SU-DHL-6 (cell line): Measurements from ENCODE around the gene IL36RN.

ENCODE experiments used
- H2AFZ ChIP-seq: fragments of 200-600 bp; sonication (generic); 2 replicates; pipeline ENCODE4 v1.6.1; 2014; ENCODE audit warnings: low read depth, mild to moderate bottlenecking, moderate library complexity, mixed read lengths, antibody characterized with exemption, low read length; ENCODE audit not compliant: severe bottlenecking
- H3F3A ChIP-seq: fragments of 200-600 bp; shearing (Covaris generic); 2 replicates; pipeline ENCODE4 v1.6.0; 2016; ENCODE audit warnings: antibody characterized with exemption, mild to moderate bottlenecking; ENCODE audit not compliant: insufficient read depth
- H3K27ac ChIP-seq: fragments of 200-600 bp; sonication (generic); 2 replicates; pipeline ENCODE4 v1.5.1; 2016; ENCODE audit warnings: low read depth, mild to moderate bottlenecking, low read length, moderate library complexity, mixed read lengths
- H3K27me3 ChIP-seq: fragments of 200-600 bp; sonication (generic), shearing (Covaris generic); 2 replicates; pipeline ENCODE4 v1.6.0; 2014; ENCODE audit warnings: mild to moderate bottlenecking, low read length
- H3K36me3 ChIP-seq: fragments of 200-600 bp; sonication (generic); 2 replicates; pipeline ENCODE4 v1.6.1; 2014; ENCODE audit warnings: mild to moderate bottlenecking, low read length, mixed read lengths
- H3K4me2 ChIP-seq: fragments of 300-600, 200-600 bp; shearing (Covaris generic), sonication (generic); 2 replicates; pipeline ENCODE4 v1.6.0; 2014; ENCODE audit warnings: low read length, low read depth, mild to moderate bottlenecking; ENCODE audit not compliant: poor library complexity, severe bottlenecking
- H3K4me3 ChIP-seq: fragments of 200-600 bp; sonication (generic); 2 replicates; pipeline ENCODE4 v1.5.1; 2014; ENCODE audit warnings: antibody characterized with exemption, low read length, mild to moderate bottlenecking, mixed read lengths; ENCODE audit not compliant: insufficient read depth, poor library complexity, severe bottlenecking
- H3K79me2 ChIP-seq: fragments of 200-600 bp; sonication (generic); 2 replicates; pipeline ENCODE4 v1.6.1; 2014; ENCODE audit warnings: mild to moderate bottlenecking, low read length, moderate library complexity; ENCODE audit not compliant: insufficient read depth
- H3K9ac ChIP-seq: fragments of 200-600 bp; sonication (generic); 2 replicates; pipeline ENCODE4 v1.7.0; 2014; ENCODE audit warnings: mild to moderate bottlenecking, low read length
- H3K9me2 ChIP-seq: fragments of 200-600 bp; sonication (generic); replicated peaks from 2 replicates; pipeline ENCODE4 v1.6.1; 2014; ENCODE audit warnings: low read length; ENCODE audit not compliant: insufficient read depth
- H3K9me3 ChIP-seq: fragments of 200-600 bp; sonication (generic); 2 replicates; pipeline ENCODE4 v1.6.1; 2014; ENCODE audit warnings: low read length, mixed read lengths; ENCODE audit not compliant: insufficient read depth
- H4K20me1 ChIP-seq: fragments of 200-600 bp; sonication (generic); 2 replicates; pipeline ENCODE4 v1.6.1; 2014; ENCODE audit warnings: low read depth, mild to moderate bottlenecking, antibody characterized with exemption, low read length, moderate library complexity, mixed read lengths
- EZH2phosphoT487 ChIP-seq: fragments of 200-600 bp; sonication (generic), shearing (Covaris generic); conservative IDR thresholded peaks from 2 replicates; pipeline ENCODE4 v1.6.1; 2018; ENCODE audit warnings: mild to moderate bottlenecking, antibody characterized with exemption, low read length, moderate library complexity, mixed read lengths
- TF ChIP-seq, protein P1 (sequence below): fragments of 200-600 bp; sonication (generic); IDR thresholded peaks from one replicate; pipeline ENCODE4 v1.5.1; 2017; ENCODE audit warnings: antibody characterized with exemption, mild to moderate bottlenecking, low read length, moderate library complexity; ENCODE audit not compliant: insufficient read depth, poor library complexity, severe bottlenecking

IL36RN gene

DNA sequence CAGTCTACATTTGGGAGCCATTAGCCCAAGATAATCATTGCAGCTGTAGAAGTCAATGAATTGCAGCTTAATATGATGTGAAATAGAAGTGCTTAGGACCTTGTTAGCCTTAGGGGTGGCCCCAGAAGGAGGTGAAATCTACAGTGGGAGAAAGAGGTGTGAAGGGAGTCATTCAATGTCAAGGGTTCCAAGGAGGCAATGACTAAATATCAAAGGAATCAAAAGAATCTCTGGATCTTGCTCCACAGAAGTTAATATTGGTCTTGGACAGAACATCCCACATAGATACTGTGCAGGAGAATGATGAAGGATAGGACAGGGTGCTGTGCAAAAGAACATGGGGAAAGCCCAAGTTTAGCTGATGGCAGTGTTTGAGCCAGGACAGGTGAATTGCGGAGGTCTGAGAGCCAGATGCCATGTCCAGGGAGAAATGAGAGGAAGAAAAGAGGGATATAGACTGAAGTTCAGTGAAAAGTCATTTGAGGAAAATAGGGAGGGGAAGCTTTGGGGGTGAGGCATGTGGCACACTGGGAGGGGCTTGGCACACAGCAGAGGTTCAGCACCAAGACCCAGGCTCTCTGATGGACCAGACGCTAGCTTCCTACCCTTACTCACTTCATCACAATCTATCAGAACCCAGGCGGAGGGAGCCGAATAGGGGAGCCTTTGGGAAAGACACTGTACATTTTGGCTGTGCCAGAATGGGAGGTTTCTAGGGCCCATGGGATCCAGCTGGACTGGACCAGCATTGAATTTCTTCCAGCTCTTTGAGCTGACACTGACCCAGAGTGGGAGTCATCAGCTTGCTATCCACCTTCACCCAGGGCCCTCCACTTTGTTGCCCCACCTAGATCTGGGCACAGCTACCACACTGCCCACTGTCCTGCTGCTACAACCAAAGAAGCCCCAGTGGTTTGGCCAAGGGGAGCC is 10.9 kb downstream of the IL36RN start:
- Histone ChIP-seq H3K79me2 (no peaks in the 10 kb centered on the region), H2AFZ (no peak overlapping the region), H3K4me3 (no peak overlapping the region), H3K36me3 (no peaks in the 10 kb centered on the region), H4K20me1 (no peaks in the 10 kb centered on the region), H3K9me2 (no peaks in the 10 kb centered on the region), H3K27ac (no peak overlapping the region), H3K4me2 (no peak overlapping the region), H3K9ac (no peak overlapping the region), H3K9me3 (no peaks in the 10 kb centered on the region), H3K27me3 (no peaks in the 10 kb centered on the region), H3F3A (no peaks in the 10 kb centered on the region)
- TF ChIP-seq, protein P1, sequence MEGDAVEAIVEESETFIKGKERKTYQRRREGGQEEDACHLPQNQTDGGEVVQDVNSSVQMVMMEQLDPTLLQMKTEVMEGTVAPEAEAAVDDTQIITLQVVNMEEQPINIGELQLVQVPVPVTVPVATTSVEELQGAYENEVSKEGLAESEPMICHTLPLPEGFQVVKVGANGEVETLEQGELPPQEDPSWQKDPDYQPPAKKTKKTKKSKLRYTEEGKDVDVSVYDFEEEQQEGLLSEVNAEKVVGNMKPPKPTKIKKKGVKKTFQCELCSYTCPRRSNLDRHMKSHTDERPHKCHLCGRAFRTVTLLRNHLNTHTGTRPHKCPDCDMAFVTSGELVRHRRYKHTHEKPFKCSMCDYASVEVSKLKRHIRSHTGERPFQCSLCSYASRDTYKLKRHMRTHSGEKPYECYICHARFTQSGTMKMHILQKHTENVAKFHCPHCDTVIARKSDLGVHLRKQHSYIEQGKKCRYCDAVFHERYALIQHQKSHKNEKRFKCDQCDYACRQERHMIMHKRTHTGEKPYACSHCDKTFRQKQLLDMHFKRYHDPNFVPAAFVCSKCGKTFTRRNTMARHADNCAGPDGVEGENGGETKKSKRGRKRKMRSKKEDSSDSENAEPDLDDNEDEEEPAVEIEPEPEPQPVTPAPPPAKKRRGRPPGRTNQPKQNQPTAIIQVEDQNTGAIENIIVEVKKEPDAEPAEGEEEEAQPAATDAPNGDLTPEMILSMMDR: no peak
- TF ChIP-seq EZH2phosphoT487: no peak

DNA sequence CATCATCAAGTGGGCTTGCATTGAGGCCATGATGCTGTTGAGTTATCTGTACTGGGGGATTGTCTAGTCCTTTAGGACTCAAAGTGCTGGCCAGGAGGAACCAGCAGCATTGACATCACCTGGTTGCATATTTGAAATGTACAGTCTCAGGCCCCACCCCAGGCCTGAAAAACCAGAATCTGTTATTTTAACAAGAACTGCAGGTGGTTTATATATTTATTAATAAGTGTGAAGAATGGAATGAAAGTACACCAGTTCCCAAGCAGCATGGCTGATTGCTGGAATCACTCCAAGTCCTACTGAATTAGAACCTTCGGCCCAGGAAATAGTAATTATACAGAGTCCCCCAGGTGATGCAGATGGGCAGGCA is 11.6 kb downstream of the IL36RN start:
- no peaks in the 10 kb centered on the region for H3F3A ChIP-seq
- H3K9me3 ChIP-seq: no peaks in the 10 kb centered on the region
- no peak overlapping the region for H3K4me3 ChIP-seq
- TF ChIP-seq, protein P1: no peak
- no peak for TF ChIP-seq EZH2phosphoT487
- H3K36me3 ChIP-seq: no peaks in the 10 kb centered on the region
- H3K79me2 ChIP-seq: no peaks in the 10 kb centered on the region
- H4K20me1 ChIP-seq: no peaks in the 10 kb centered on the region
- no peak overlapping the region for H3K27ac ChIP-seq
- no peak overlapping the region for H3K4me2 ChIP-seq
- no peaks in the 10 kb centered on the region for H3K27me3 ChIP-seq
- no peaks in the 10 kb centered on the region for H3K9me2 ChIP-seq
- H2AFZ ChIP-seq: no peak overlapping the region
- H3K9ac ChIP-seq: no peak overlapping the region

DNA sequence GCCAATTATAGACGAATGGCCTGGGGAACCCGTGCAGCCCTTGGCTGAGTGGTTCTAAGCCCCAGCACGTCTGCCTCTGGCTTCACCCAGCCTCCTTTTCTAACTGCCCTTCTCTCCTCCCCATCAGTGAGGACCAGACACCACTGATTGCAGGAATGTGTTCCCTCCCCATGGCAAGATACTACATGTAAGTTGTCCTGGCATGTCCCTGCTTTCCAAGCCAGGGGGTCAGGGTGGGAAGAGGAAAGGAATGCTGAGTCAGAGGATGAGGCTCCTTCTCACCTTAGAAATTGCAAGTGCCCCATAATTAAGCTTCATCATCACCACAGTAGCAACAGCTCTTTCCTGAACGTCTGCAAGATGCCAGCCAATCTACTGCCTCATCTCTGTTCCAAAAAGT is 13.6 kb downstream of the IL36RN start:
- no peak overlapping the region for H3K4me3 ChIP-seq
- no peaks in the 10 kb centered on the region for H4K20me1 ChIP-seq
- no peak overlapping the region for H3K4me2 ChIP-seq
- H3F3A ChIP-seq: no peaks in the 10 kb centered on the region
- H3K9ac ChIP-seq: no peak overlapping the region
- TF ChIP-seq EZH2phosphoT487: no peak
- TF ChIP-seq, protein P1: no peak
- H3K9me3 ChIP-seq: no peaks in the 10 kb centered on the region
- no peak overlapping the region for H3K27ac ChIP-seq
- no peak overlapping the region for H2AFZ ChIP-seq
- H3K79me2 ChIP-seq: no peaks in the 10 kb centered on the region
- no peaks in the 10 kb centered on the region for H3K9me2 ChIP-seq
- H3K36me3 ChIP-seq: no peaks in the 10 kb centered on the region
- H3K27me3 ChIP-seq: no peaks in the 10 kb centered on the region
